Measurements from ENCODE around the gene CNTN5. TPM values are rescaled to one million over a fixed set of nuclear protein-coding genes. Genes with fewer than 3 reads are reported as not detected.

Gene CNTN5
- total and polyA plus RNA-seq, 2 experiments from 2014 or later: not detected

GRCh38 chr11:100094121-100094865, 1073.5 kb downstream of the CNTN5 start:
- H3K36me3 ChIP-seq (ENCODE audit: low read depth): no peaks in the 10 kb centered on the region
- in situ Hi-C loops (cut with MboI): no loop called here
- no peaks in the 10 kb centered on the region for H3F3A ChIP-seq (ENCODE audit: insufficient read depth)
- H3K9me3 ChIP-seq (ENCODE audit: low read depth): no peaks in the 10 kb centered on the region
- WGBS, 2 experiments (ENCODE audit: low coverage in 1 of 2, low lambda C conversion rate in 2 of 2, missing lambda C conversion rate in 2 of 2): 17 to 26% methylated on average over 4 of the region's 4 CpGs
- no peak overlapping the region for H3K27ac ChIP-seq
- H3K4me3 ChIP-seq: no peak overlapping the region
- H3K9me2 ChIP-seq (ENCODE audit: insufficient read depth): no peaks in the 10 kb centered on the region
- H3K9ac ChIP-seq: no peak overlapping the region
- H3K4me2 ChIP-seq (ENCODE audit: unreplicated experiment): no peak overlapping the region
- DNase-seq: no peak
- H3K27me3 ChIP-seq (replicated peaks; ENCODE audit: insufficient read depth): no peaks in the 10 kb centered on the region
- TF ChIP-seq EZH2 (IDR thresholded peaks at IDR 0.05; ENCODE audit: insufficient read depth, poor library complexity, severe bottlenecking): no peak
- no peak for TF ChIP-seq EZH2phosphoT487 (IDR thresholded peaks at IDR 0.05; ENCODE audit: insufficient read depth, low read depth)
- H3K4me1 ChIP-seq (ENCODE audit: insufficient read depth): no peaks in the 10 kb centered on the region
- H4K20me1 ChIP-seq (ENCODE audit: insufficient read depth): no peaks in the 10 kb centered on the region
- no peaks in the 10 kb centered on the region for H3K79me2 ChIP-seq (ENCODE audit: insufficient read depth)
- no peak overlapping the region for H2AFZ ChIP-seq

GRCh38 chr11:100095809-100096208, 1075.1 kb downstream of the CNTN5 start:
- Histone ChIP-seq H3K4me1 (ENCODE audit: insufficient read depth) (no peaks in the 10 kb centered on the region), H4K20me1 (ENCODE audit: insufficient read depth) (no peaks in the 10 kb centered on the region), H2AFZ (no peak overlapping the region), H3F3A (ENCODE audit: insufficient read depth) (no peaks in the 10 kb centered on the region), H3K79me2 (ENCODE audit: insufficient read depth) (no peaks in the 10 kb centered on the region), H3K36me3 (ENCODE audit: low read depth) (no peaks in the 10 kb centered on the region), H3K9me2 (ENCODE audit: insufficient read depth) (no peaks in the 10 kb centered on the region), H3K4me2 (ENCODE audit: unreplicated experiment) (no peak overlapping the region), H3K4me3 (no peak overlapping the region), H3K9me3 (ENCODE audit: low read depth) (no peaks in the 10 kb centered on the region), H3K27ac (no peak overlapping the region), H3K9ac (no peak overlapping the region), H3K27me3 (replicated peaks; ENCODE audit: insufficient read depth) (no peaks in the 10 kb centered on the region)
- DNase-seq: no peak
- no peak for TF ChIP-seq EZH2phosphoT487 (IDR thresholded peaks at IDR 0.05; ENCODE audit: insufficient read depth, low read depth)
- no peak for TF ChIP-seq EZH2 (IDR thresholded peaks at IDR 0.05; ENCODE audit: insufficient read depth, poor library complexity, severe bottlenecking)
- in situ Hi-C loops (cut with MboI): no loop called here
- WGBS, 2 experiments (ENCODE audit: low coverage in 1 of 2, low lambda C conversion rate in 2 of 2, missing lambda C conversion rate in 2 of 2): 47 to 55% methylated on average over 3 of the region's 3 CpGs

GRCh38 chr11:100098560-100098959, 1077.8 kb downstream of the CNTN5 start:
- no peak overlapping the region for H3K9ac ChIP-seq

GRCh38 chr11:100105255-100105981, 1084.7 kb downstream of the CNTN5 start:
- Histone ChIP-seq H3K4me2 (ENCODE audit: unreplicated experiment) (no peak overlapping the region), H3K27ac (no peak overlapping the region), H3K27me3 (replicated peaks; ENCODE audit: insufficient read depth) (no peaks in the 10 kb centered on the region), H3K4me3 (no peak overlapping the region), H3K9me3 (ENCODE audit: low read depth) (peaks cover 3% of the 10 kb centered on the region), H3K9me2 (ENCODE audit: insufficient read depth) (no peaks in the 10 kb centered on the region), H4K20me1 (ENCODE audit: insufficient read depth) (no peaks in the 10 kb centered on the region), H3F3A (ENCODE audit: insufficient read depth) (no peaks in the 10 kb centered on the region), H3K4me1 (ENCODE audit: insufficient read depth) (no peaks in the 10 kb centered on the region), H2AFZ (no peak overlapping the region), H3K79me2 (ENCODE audit: insufficient read depth) (no peaks in the 10 kb centered on the region), H3K9ac (no peak overlapping the region), H3K36me3 (ENCODE audit: low read depth) (no peaks in the 10 kb centered on the region)
- 32 to 35% methylated on average over 4 of the region's 4 CpGs for WGBS, 2 experiments (ENCODE audit: low coverage in 1 of 2, low lambda C conversion rate in 2 of 2, missing lambda C conversion rate in 2 of 2)
- no peak for DNase-seq
- TF ChIP-seq EZH2 (IDR thresholded peaks at IDR 0.05; ENCODE audit: insufficient read depth, poor library complexity, severe bottlenecking): no peak
- TF ChIP-seq EZH2phosphoT487 (IDR thresholded peaks at IDR 0.05; ENCODE audit: insufficient read depth, low read depth): no peak
- in situ Hi-C loops (cut with MboI): no loop called here

More at GRCh38 chr11:100098560-100098959, 1077.8 kb downstream of the CNTN5 start:
- no peaks in the 10 kb centered on the region for H3K9me3 ChIP-seq (ENCODE audit: low read depth)
- TF ChIP-seq EZH2phosphoT487 (IDR thresholded peaks at IDR 0.05; ENCODE audit: insufficient read depth, low read depth) (no peak), EZH2 (IDR thresholded peaks at IDR 0.05; ENCODE audit: insufficient read depth, poor library complexity, severe bottlenecking) (no peak)
- no peak overlapping the region for H3K4me2 ChIP-seq (ENCODE audit: unreplicated experiment)
- 20 to 22% methylated on average over 3 of the region's 3 CpGs for WGBS, 2 experiments (ENCODE audit: low coverage in 1 of 2, low lambda C conversion rate in 2 of 2, missing lambda C conversion rate in 2 of 2)
- in situ Hi-C loops (cut with MboI): no loop called here
- H3K36me3 ChIP-seq (ENCODE audit: low read depth): no peaks in the 10 kb centered on the region
- H3K79me2 ChIP-seq (ENCODE audit: insufficient read depth): no peaks in the 10 kb centered on the region
- no peak overlapping the region for H3K27ac ChIP-seq
- no peaks in the 10 kb centered on the region for H3K4me1 ChIP-seq (ENCODE audit: insufficient read depth)
- H3F3A ChIP-seq (ENCODE audit: insufficient read depth): no peaks in the 10 kb centered on the region
- no peak overlapping the region for H2AFZ ChIP-seq
- no peaks in the 10 kb centered on the region for H3K27me3 ChIP-seq (replicated peaks; ENCODE audit: insufficient read depth)
- no peak for DNase-seq
- H3K9me2 ChIP-seq (ENCODE audit: insufficient read depth): no peaks in the 10 kb centered on the region
- H3K4me3 ChIP-seq: no peak overlapping the region
- no peaks in the 10 kb centered on the region for H4K20me1 ChIP-seq (ENCODE audit: insufficient read depth)

Data from GM23248 (cell line).